ENCODE results near the gene POLR3H. TPM values are rescaled to one million over a fixed set of nuclear protein-coding genes. Genes with fewer than 3 reads are reported as not detected.
"Not testable (repeated sequence)": the region's sequence is repeated elsewhere in the genome, so short reads cannot be mapped to it uniquely, and the experiment has no call there.

Gene POLR3H
- total and polyA plus RNA-seq, 10 donors: 12.6 to 30.9 (median 19.3) TPM

DNA sequence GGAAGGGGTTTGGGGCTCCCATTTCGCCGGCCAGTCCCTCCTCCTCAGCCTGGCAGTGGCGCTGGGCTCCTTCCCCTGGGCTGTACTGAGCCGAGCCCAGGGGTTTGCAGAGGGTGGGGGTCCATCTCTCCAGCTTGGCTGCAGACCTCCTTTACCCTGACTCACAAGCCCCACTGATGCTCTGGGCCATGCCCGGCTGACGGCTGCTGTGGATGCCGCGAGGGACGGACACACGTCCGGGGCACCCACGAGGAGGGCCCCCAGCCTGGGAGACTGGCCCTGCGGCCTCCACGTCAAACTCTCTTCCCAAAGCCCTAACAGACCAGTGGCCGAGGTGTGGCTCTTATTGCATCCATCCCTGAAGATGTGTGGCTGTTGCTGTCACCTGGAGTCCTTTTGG is 31.3 kb upstream of the POLR3H start:
- H3K4me3 ChIP-seq: no peak overlapping the region
- DNase-seq: no peak
- TF ChIP-seq, protein P1, sequence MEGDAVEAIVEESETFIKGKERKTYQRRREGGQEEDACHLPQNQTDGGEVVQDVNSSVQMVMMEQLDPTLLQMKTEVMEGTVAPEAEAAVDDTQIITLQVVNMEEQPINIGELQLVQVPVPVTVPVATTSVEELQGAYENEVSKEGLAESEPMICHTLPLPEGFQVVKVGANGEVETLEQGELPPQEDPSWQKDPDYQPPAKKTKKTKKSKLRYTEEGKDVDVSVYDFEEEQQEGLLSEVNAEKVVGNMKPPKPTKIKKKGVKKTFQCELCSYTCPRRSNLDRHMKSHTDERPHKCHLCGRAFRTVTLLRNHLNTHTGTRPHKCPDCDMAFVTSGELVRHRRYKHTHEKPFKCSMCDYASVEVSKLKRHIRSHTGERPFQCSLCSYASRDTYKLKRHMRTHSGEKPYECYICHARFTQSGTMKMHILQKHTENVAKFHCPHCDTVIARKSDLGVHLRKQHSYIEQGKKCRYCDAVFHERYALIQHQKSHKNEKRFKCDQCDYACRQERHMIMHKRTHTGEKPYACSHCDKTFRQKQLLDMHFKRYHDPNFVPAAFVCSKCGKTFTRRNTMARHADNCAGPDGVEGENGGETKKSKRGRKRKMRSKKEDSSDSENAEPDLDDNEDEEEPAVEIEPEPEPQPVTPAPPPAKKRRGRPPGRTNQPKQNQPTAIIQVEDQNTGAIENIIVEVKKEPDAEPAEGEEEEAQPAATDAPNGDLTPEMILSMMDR (IDR thresholded peaks at IDR 0.05 in 8 of 11, conservative IDR thresholded peaks at IDR 0.05 in 3 of 11): no peak
- TF ChIP-seq POLR2AphosphoS5 (IDR thresholded peaks at IDR 0.05): no peak
- TF ChIP-seq POLR2A (IDR thresholded peaks at IDR 0.05): no peak
- peaks cover 0 to 60% (median 35%) of the 10 kb centered on the region in 6 donors for H3K36me3 ChIP-seq
- intact Hi-C loops (cut with DNase I; ENCODE audit: low total_unique reads): no loop called here
- H3K27ac ChIP-seq: no peak overlapping the region
- H3K27me3 ChIP-seq (replicated peaks in 1 of 7): no peaks in the 10 kb centered on the region
- no peaks in the 10 kb centered on the region for H3K9me3 ChIP-seq
- 86 to 98% (median 94%) methylated on average over 11 to 15 of the region's 15 CpGs for WGBS, 5 donors
- no peaks in the 10 kb centered on the region for H3K4me1 ChIP-seq

DNA sequence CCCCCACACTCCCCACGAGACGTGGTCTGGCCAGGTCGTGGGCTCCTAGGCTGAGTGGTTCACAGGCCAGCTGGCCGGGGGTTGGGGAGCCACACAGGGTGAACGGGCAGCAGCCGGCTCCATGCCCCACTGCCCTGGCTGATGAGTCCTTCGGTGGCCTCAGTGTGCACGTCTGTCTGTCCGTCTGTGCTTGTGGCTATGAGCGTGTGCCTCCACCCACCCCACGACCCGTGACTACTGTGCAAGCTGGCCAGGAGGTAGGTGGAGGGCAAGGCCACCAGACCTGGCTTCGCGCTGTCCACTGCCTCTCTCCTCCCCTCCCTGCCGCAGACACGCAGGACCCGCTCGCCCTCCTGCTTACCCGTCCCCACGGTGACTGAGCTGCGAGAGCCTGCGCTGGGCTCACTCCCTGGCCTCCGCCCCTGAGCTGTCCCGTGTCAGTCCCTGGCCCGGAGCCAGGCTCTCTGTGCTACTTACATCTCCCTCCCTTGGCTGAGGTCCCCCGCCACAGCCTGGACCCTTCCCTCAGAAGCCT is 30.6 kb upstream of the POLR3H start:
- Histone ChIP-seq H3K9me3 (no peaks in the 10 kb centered on the region), H3K36me3 (peaks cover 0 to 54% (median 30%) of the 10 kb centered on the region in 6 donors), H3K27ac (no peak overlapping the region), H3K4me1 (no peaks in the 10 kb centered on the region), H3K27me3 (replicated peaks in 1 of 7) (no peaks in the 10 kb centered on the region), H3K4me3 (no peak overlapping the region)
- DNase-seq: no peak
- TF ChIP-seq POLR2AphosphoS5 (IDR thresholded peaks at IDR 0.05) (no peak), POLR2A (IDR thresholded peaks at IDR 0.05) (no peak)
- WGBS, 5 donors: 82 to 88% (median 84%) methylated on average over 17 to 26 of the region's 26 CpGs
- intact Hi-C loops (cut with DNase I; ENCODE audit: low total_unique reads): no loop called here

- peaks cover 0 to 41% (median 19%) of the 10 kb centered on the region in 6 donors for H3K36me3 ChIP-seq
- no peaks in the 10 kb centered on the region for H3K27me3 ChIP-seq (replicated peaks in 1 of 7)
- WGBS, 5 donors: 91 to 94% (median 93%) methylated on average over 9 to 11 of the region's 11 CpGs
- no peaks in the 10 kb centered on the region for H3K4me1 ChIP-seq
- DNase-seq: no peak
- intact Hi-C loops (cut with DNase I; ENCODE audit: low total_unique reads): no loop called here
- TF ChIP-seq POLR2AphosphoS5 (IDR thresholded peaks at IDR 0.05) (no peak), POLR2A (IDR thresholded peaks at IDR 0.05) (no peak)
- TF ChIP-seq, protein P1 (IDR thresholded peaks at IDR 0.05 in 8 of 11, conservative IDR thresholded peaks at IDR 0.05 in 3 of 11): no peak
- no peaks in the 10 kb centered on the region for H3K9me3 ChIP-seq
- no peak overlapping the region for H3K27ac ChIP-seq
- H3K4me3 ChIP-seq: no peak overlapping the region
Observed at GRCh38 chr22:41573677-41574076, 29.4 kb upstream of the POLR3H start.

GRCh38 chr22:41572305-41572704 is 28.0 kb upstream of the POLR3H start:
- WGBS, 5 donors: 94 to 100% (median 97%) methylated on average over 3 of the region's 3 CpGs
- H3K27ac ChIP-seq; DNase-seq; H3K9me3 ChIP-seq; intact Hi-C loops (cut with DNase I; ENCODE audit: low total_unique reads); H3K27me3 ChIP-seq (replicated peaks in 1 of 7); H3K4me3 ChIP-seq; H3K4me1 ChIP-seq: not testable (repeated sequence)
- peaks cover 0 to 28% (median 11%) of the 10 kb centered on the region in 6 donors for H3K36me3 ChIP-seq

DNA sequence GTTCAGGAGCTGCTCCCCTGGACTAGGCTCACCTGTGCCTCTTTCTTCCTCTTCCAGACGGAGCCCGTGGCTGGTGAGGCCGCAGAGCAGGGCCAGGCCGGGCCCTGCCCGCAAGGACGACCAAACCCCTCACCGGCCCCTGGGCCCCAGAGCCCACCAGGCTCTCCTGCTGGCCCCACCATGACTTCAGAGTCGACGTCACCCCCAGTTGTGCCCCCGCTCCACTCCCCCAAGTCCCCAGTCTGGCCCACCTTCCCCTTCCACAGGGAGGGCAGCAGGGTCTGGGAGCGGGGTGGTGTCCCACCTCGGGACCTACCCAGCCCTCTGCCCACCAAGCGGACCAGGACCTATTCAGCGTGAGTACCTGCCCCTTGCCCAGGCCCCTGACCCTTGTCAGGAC is 27.5 kb upstream of the POLR3H start:
- WGBS, 5 donors: 92 to 99% (median 94%) methylated on average over 14 of the region's 14 CpGs
- DNase-seq: no peak
- Histone ChIP-seq H3K4me1 (no peaks in the 10 kb centered on the region), H3K27me3 (replicated peaks in 1 of 7) (no peaks in the 10 kb centered on the region), H3K4me3 (no peak overlapping the region), H3K9me3 (no peaks in the 10 kb centered on the region), H3K36me3 (peaks cover 0 to 23% (median 7%) of the 10 kb centered on the region in 6 donors), H3K27ac (no peak overlapping the region)
- TF ChIP-seq POLR2AphosphoS5 (IDR thresholded peaks at IDR 0.05): no peak
- TF ChIP-seq, protein P1 (IDR thresholded peaks at IDR 0.05 in 8 of 11, conservative IDR thresholded peaks at IDR 0.05 in 3 of 11): no peak
- no peak for TF ChIP-seq POLR2A (IDR thresholded peaks at IDR 0.05)
- intact Hi-C loops (cut with DNase I; ENCODE audit: low total_unique reads): no loop called here
